ENCODE measurements around the gene STAM. TPM values are rescaled to one million over a fixed set of nuclear protein-coding genes. Genes with fewer than 3 reads are reported as not detected.

STAM gene
- total RNA-seq, 1 donor from 2014 or later, result 35.4 TPM

GRCh38 chr10:17708821-17709220 lies 64.9 kb downstream of the STAM start:
- no peak overlapping the region for H3K27ac ChIP-seq
- TF ChIP-seq CTCF (IDR thresholded peaks at IDR 0.05), result no peak
- no peaks in the 10 kb centered on the region for H3K9me3 ChIP-seq
- intact Hi-C loops (cut with DNase I), result no loop called here
- H3K4me1 ChIP-seq, result no peaks in the 10 kb centered on the region
- ATAC-seq (no peak), DNase-seq (no peak)
- peaks cover 90% of the 10 kb centered on the region for H3K36me3 ChIP-seq
- no peak overlapping the region for H3K4me3 ChIP-seq
- no peaks in the 10 kb centered on the region for H3K27me3 ChIP-seq

- no peak overlapping the region for H3K27ac ChIP-seq
- intact Hi-C loops (cut with DNase I), result no loop called here
- no peaks in the 10 kb centered on the region for H3K9me3 ChIP-seq
- DNase-seq (no peak), ATAC-seq (peak; percentile 71)
- H3K4me3 ChIP-seq, result no peak overlapping the region
- no peaks in the 10 kb centered on the region for H3K27me3 ChIP-seq
- H3K4me1 ChIP-seq, result no peaks in the 10 kb centered on the region
- no peak for TF ChIP-seq CTCF (IDR thresholded peaks at IDR 0.05)
- H3K36me3 ChIP-seq, result peaks cover 90% of the 10 kb centered on the region
Measured at GRCh38 chr10:17709492-17709891, 65.5 kb downstream of the STAM start.

GRCh38 chr10:17710181-17710580 lies 66.2 kb downstream of the STAM start:
- H3K27ac ChIP-seq, result no peak overlapping the region
- no peaks in the 10 kb centered on the region for H3K4me1 ChIP-seq
- intact Hi-C loops (cut with DNase I), result no loop called here
- H3K9me3 ChIP-seq, result no peaks in the 10 kb centered on the region
- no peak for DNase-seq
- no peaks in the 10 kb centered on the region for H3K27me3 ChIP-seq
- no peak for TF ChIP-seq CTCF (IDR thresholded peaks at IDR 0.05)
- no peak overlapping the region for H3K4me3 ChIP-seq
- H3K36me3 ChIP-seq, result peaks cover 93% of the 10 kb centered on the region
- peak; percentile 62 for ATAC-seq

GRCh38 chr10:17712053-17712452 lies 68.1 kb downstream of the STAM start:
- TF ChIP-seq CTCF (IDR thresholded peaks at IDR 0.05), result no peak

GRCh38 chr10:17712717-17713471 lies 68.9 kb downstream of the STAM start:
- Histone ChIP-seq H3K27ac (no peak overlapping the region), H3K9me3 (no peaks in the 10 kb centered on the region), H3K4me3 (no peak overlapping the region), H3K36me3 (peaks cover 85% of the 10 kb centered on the region), H3K27me3 (no peaks in the 10 kb centered on the region), H3K4me1 (no peaks in the 10 kb centered on the region)
- ATAC-seq (no peak), DNase-seq (no peak)
- TF ChIP-seq CTCF (IDR thresholded peaks at IDR 0.05), result no peak
- intact Hi-C loops (cut with DNase I), result no loop called here

More at GRCh38 chr10:17712053-17712452, 68.1 kb downstream of the STAM start:
- no peaks in the 10 kb centered on the region for H3K4me1 ChIP-seq
- H3K27ac ChIP-seq, result no peak overlapping the region
- ATAC-seq (no peak), DNase-seq (no peak)
- H3K9me3 ChIP-seq, result no peaks in the 10 kb centered on the region
- H3K36me3 ChIP-seq, result peaks cover 83% of the 10 kb centered on the region
- intact Hi-C loops (cut with DNase I), result no loop called here
- no peak overlapping the region for H3K4me3 ChIP-seq
- no peaks in the 10 kb centered on the region for H3K27me3 ChIP-seq

Data from upper lobe of right lung (tissue), 1 donor.